AG09309 (cell line): ENCODE measurements around the gene ABCF2.

ENCODE experiments used
- DNase-seq: peaks from one replicate; pipeline ENCODE4 v3.0.0-alpha.2; 2010; ENCODE audit warnings: low read depth
- H3K4me3 ChIP-seq: 2 replicates; pipeline ENCODE4 v1.5.1; 2011; ENCODE audit warnings: mild to moderate bottlenecking, low read depth, low read length, moderate library complexity; ENCODE audit not compliant: control insufficient read depth
- TF ChIP-seq, protein P1 (sequence below): IDR thresholded peaks from 2 replicates; pipeline ENCODE4 v1.5.1; 2011; ENCODE audit warnings: mild to moderate bottlenecking, low read depth, low read length, inconsistent platforms; ENCODE audit not compliant: insufficient read depth, control insufficient read depth; ENCODE audit errors: missing control alignments

The ABCF2 gene

DNA sequence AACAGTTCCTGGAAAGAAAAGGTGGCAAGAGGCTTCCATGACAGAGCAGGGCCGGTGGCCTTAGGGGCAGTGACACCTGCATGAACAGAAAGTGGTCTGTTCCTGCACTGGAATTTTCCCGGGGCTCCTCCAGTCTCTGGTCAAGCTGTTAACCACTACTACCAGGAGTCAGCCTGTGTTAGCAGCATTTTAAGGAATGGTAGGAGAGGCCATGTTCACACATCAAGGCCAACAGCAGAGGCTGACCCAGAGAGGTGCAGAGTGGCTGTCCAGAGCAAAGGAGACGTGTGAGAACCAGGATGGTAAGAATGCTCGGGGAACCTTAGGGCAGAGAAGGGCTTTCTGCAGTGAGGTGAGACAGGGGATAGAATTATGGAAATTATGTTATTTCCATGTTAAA, 25.3 kb downstream of the ABCF2 start:
- TF ChIP-seq, protein P1, sequence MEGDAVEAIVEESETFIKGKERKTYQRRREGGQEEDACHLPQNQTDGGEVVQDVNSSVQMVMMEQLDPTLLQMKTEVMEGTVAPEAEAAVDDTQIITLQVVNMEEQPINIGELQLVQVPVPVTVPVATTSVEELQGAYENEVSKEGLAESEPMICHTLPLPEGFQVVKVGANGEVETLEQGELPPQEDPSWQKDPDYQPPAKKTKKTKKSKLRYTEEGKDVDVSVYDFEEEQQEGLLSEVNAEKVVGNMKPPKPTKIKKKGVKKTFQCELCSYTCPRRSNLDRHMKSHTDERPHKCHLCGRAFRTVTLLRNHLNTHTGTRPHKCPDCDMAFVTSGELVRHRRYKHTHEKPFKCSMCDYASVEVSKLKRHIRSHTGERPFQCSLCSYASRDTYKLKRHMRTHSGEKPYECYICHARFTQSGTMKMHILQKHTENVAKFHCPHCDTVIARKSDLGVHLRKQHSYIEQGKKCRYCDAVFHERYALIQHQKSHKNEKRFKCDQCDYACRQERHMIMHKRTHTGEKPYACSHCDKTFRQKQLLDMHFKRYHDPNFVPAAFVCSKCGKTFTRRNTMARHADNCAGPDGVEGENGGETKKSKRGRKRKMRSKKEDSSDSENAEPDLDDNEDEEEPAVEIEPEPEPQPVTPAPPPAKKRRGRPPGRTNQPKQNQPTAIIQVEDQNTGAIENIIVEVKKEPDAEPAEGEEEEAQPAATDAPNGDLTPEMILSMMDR: no peak
- no peak for DNase-seq

DNA sequence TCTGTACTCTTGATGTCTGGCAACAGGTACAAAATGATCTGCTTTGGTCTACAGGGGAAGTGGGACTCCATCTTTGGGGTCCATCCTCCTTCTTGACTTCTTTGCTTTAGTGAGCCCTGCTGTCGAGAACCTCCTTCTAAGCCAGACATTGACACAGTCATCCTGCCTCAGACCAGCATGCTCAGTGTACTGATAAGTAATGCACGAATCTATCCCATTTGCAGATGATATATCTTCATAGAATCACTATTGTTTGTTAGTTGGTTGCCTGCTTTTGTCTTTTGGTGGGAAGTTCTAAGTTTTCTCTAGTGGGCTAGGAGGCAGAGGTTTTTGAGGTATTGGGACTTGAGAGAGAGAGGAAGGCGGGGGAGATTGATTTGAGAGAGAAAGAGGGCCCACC, 25.7 kb downstream of the ABCF2 start:
- TF ChIP-seq, protein P1: no peak
- no peak for DNase-seq
- H3K4me3 ChIP-seq: no peak overlapping the region

More for the DNA sequence above, 25.3 kb downstream of the ABCF2 start:
- no peak overlapping the region for H3K4me3 ChIP-seq

DNA sequence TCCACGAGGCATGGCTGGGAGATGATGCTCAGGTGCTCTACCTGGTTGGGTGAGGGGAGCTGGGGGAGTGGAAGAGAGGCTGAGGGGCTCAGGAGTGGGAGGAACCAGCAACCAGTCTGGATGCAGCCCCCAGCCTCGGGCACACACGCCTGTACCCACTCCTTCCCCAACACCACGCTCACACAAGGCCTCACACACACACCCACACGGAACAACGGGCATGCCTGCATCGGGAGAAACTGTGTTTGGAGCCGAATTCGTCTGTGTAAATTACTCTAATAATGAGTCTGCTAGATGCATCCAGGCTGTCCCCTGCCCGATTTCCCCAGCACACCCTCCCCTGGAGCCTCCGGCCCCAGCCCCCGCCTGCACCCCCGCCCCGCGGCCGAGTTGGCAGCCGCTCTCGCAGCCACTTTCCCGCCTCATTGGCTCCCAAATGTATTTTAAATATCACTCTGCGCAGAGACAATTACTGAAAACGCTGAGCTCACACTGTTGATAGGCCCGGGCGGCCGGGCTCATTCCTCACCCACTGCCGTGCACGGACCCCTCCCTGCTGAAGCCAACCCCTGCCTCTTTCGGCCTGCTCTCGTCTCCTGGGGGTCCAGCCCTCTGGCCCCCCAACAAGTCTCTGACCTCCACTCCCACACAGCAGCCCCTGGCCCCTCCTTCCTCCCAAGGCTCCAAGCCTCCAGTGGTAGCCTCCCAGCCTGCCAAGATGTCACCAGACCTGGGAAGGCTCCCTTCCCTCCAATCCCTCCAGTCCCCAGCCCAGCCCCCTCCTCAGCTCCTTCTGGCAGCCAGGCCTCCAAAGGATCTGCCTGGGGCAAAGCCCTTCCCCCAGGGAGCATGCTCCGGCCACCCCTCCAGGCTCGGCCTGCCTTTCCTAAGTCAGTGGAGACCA, 27.8 kb downstream of the ABCF2 start:
- DNase-seq: no peak
- TF ChIP-seq, protein P1: no peak
- no peak overlapping the region for H3K4me3 ChIP-seq

DNA sequence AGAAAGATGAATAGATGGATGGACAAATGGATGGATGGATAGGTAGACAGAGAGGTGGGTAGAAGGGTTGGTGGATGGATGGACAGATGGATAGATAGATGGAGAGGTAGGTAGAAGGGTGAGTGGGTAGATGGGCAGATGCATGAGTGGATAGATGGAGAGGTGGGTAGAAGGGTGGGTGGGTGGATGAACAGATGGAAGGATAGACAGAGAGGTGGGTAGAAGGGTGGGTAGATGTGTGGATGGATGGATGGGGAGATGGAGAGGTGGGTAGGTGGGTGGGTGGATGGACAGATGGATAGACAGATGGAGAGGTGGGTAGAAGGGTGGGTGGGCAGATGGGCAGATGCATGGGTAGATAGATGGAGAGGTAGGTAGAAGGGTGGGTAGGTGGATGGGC, 29.1 kb downstream of the ABCF2 start:
- DNase-seq: no peak
- TF ChIP-seq, protein P1: no peak
- H3K4me3 ChIP-seq: no peak overlapping the region

DNA sequence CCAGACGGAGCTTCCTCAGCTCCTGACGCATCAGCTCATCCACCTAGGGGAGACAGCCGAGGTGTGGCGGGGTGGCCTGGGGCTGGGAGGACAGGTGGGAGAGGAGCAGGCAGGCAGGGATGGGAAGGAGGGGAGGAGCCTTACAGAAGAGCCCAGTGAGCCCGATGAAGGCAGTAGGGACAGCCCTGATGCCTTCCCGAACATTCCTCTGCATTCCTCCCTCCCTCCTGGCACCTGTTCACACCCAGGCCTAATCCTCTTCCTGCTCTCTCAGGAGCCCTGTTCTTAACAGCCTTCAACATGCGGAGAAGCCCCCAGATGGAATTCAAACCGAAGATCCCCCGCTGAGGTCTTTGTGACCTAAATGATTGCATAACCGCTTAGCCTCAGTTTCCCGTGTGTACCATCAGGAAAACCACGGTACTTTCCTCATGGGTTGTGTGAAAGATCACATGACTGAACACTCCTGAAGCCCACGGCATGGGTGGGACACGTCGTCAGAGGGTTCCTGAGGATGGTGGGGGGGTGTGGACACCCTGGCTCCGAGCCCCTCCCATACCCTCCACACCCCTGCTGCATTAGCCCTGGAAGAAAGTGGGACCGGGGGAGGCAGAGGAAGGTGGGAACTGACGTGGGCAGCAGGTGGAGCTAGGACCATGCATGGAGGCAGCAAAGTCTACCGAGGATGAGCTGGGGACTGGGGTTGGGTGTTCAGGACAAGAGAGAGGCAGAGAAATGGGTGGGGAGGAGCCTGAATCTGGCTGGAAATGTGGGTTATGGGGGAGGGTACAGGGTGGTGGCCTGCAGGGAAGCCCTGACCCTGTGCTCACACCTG, 31.2 kb downstream of the ABCF2 start:
- TF ChIP-seq, protein P1: no peak
- H3K4me3 ChIP-seq: no peak overlapping the region
- DNase-seq: no peak

DNA sequence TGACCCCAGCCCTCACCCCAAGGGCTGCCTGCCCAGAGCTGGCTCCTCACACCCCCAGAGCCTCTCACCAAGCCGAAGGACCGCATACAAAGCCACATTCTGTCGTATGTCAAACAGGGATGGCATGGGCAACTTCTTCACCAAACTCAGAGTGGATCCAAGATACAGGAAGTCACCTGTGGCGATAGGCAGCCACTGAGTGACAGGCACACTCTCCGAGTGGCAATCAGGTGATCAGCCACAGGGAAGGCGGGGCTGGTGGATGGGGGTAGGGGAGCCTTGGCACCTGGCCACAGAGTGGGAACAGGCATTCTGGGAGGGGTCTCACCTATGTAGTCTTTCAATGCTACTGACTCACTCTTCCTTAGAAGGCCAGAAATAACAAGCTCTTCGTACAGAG, 32.8 kb downstream of the ABCF2 start:
- TF ChIP-seq, protein P1: no peak
- no peak overlapping the region for H3K4me3 ChIP-seq
- no peak for DNase-seq
